Skeletal muscle satellite cell (primary cell): Measurements from ENCODE around the gene FAM76A.
"Not testable (repeated sequence)": the region's sequence is repeated elsewhere in the genome, so short reads cannot be mapped to it uniquely, and the experiment has no call there.

Experiments
- H3K27me3 ChIP-seq: 2 replicates; pipeline ENCODE4 v1.7.0; 2013; ENCODE audit warnings: low read length; ENCODE audit not compliant: control insufficient read depth, insufficient read depth
- H3K36me3 ChIP-seq: 2 replicates; pipeline ENCODE4 v1.7.0; 2013; ENCODE audit warnings: mild to moderate bottlenecking, control low read depth, low read length; ENCODE audit not compliant: insufficient read depth
- H3K4me1 ChIP-seq: 2 replicates; pipeline ENCODE4 v1.7.0; 2013; ENCODE audit warnings: low read length; ENCODE audit not compliant: control insufficient read depth, insufficient read depth
- H3K4me2 ChIP-seq: 2 replicates; pipeline ENCODE4 v1.7.0; 2013; ENCODE audit warnings: mild to moderate bottlenecking, low read length
- H3K4me3 ChIP-seq: 2 replicates; pipeline ENCODE4 v1.7.0; 2013; ENCODE audit warnings: low read length
- H3K9ac ChIP-seq: 2 replicates; pipeline ENCODE4 v1.7.0; 2013; ENCODE audit warnings: mild to moderate bottlenecking, low read depth, low read length, moderate library complexity
- H3K9me3 ChIP-seq: replicated peaks from 2 replicates; pipeline ENCODE4 v1.7.0; 2013; ENCODE audit warnings: mild to moderate bottlenecking, control low read depth, low read length

Gene FAM76A

GRCh38 chr1:27770293-27770830 is 44.6 kb downstream of the FAM76A start:
- Histone ChIP-seq H3K27me3 (no peaks in the 10 kb centered on the region), H3K4me3 (no peak overlapping the region), H3K36me3 (no peaks in the 10 kb centered on the region), H3K4me2 (no peak overlapping the region), H3K9me3 (no peaks in the 10 kb centered on the region), H3K9ac (no peak overlapping the region), H3K4me1 (peaks cover 17% of the 10 kb centered on the region)

GRCh38 chr1:27772036-27772931 is 46.5 kb downstream of the FAM76A start:
- Histone ChIP-seq H3K9me3 (no peaks in the 10 kb centered on the region), H3K27me3 (no peaks in the 10 kb centered on the region), H3K4me3 (peak overlapping the region; percentile 87), H3K36me3 (peaks cover 6% of the 10 kb centered on the region), H3K9ac (peak overlapping the region; percentile 78), H3K4me2 (peak overlapping the region; percentile 78), H3K4me1 (peaks cover 22% of the 10 kb centered on the region)

- Histone ChIP-seq H3K4me3 (peak within 1 kb of the TSS; percentile 87), H3K36me3 (peaks cover 6% of the 10 kb centered on the region), H3K4me2 (peak within 1 kb of the TSS; percentile 78), H3K4me1 (peaks cover 22% of the 10 kb centered on the region), H3K9ac (peak within 1 kb of the TSS; percentile 94), H3K9me3 (no peaks in the 10 kb centered on the region), H3K27me3 (no peaks in the 10 kb centered on the region)
Observed at GRCh38 chr1:27772932-27773825, 47.4 kb downstream of the FAM76A start, which contains the start of gene STX12. TSS of gene STX12 (plus strand) at chr1:27773219. CDS start at chr1:27773308, 89 bp downstream.

GRCh38 chr1:27773826-27774445 is 48.2 kb downstream of the FAM76A start:
- Histone ChIP-seq H3K4me3 (peak overlapping the region; percentile 87), H3K9ac (peak overlapping the region; percentile 94), H3K36me3 (peaks cover 6% of the 10 kb centered on the region), H3K4me1 (peaks cover 22% of the 10 kb centered on the region), H3K9me3 (no peaks in the 10 kb centered on the region), H3K4me2 (peak overlapping the region; percentile 74), H3K27me3 (no peaks in the 10 kb centered on the region)

- H3K4me2 ChIP-seq: peak overlapping the region; percentile 74
- H3K4me1 ChIP-seq: peaks cover 22% of the 10 kb centered on the region
- H3K9me3 ChIP-seq: no peaks in the 10 kb centered on the region
- H3K4me3 ChIP-seq: peak overlapping the region; percentile 87
- H3K27me3 ChIP-seq: no peaks in the 10 kb centered on the region
- H3K9ac ChIP-seq: peak overlapping the region; percentile 94
- peaks cover 6% of the 10 kb centered on the region for H3K36me3 ChIP-seq
Observed at GRCh38 chr1:27774654-27775053, 48.9 kb downstream of the FAM76A start.

- H3K9me3 ChIP-seq, H3K36me3 ChIP-seq, H3K27me3 ChIP-seq, H3K4me3 ChIP-seq, H3K9ac ChIP-seq: not testable (repeated sequence)
- peaks cover 22% of the 10 kb centered on the region for H3K4me1 ChIP-seq
- H3K4me2 ChIP-seq: peak overlapping the region; percentile 2
Observed at GRCh38 chr1:27775336-27775735, 49.6 kb downstream of the FAM76A start.

GRCh38 chr1:27776276-27776675 is 50.5 kb downstream of the FAM76A start:
- not testable (repeated sequence) for H3K27me3 ChIP-seq, H3K9ac ChIP-seq, H3K36me3 ChIP-seq, H3K4me2 ChIP-seq, H3K4me3 ChIP-seq, H3K9me3 ChIP-seq
- H3K4me1 ChIP-seq: peaks cover 22% of the 10 kb centered on the region

- H3K36me3 ChIP-seq: peaks cover 13% of the 10 kb centered on the region
- no peak overlapping the region for H3K4me3 ChIP-seq
- no peaks in the 10 kb centered on the region for H3K27me3 ChIP-seq
- no peaks in the 10 kb centered on the region for H3K9me3 ChIP-seq
- H3K9ac ChIP-seq: no peak overlapping the region
- peaks cover 16% of the 10 kb centered on the region for H3K4me1 ChIP-seq
- H3K4me2 ChIP-seq: no peak overlapping the region
Observed at GRCh38 chr1:27778056-27778455, 52.3 kb downstream of the FAM76A start.

GRCh38 chr1:27779122-27779521 is 53.4 kb downstream of the FAM76A start:
- Histone ChIP-seq H3K4me1 (peaks cover 15% of the 10 kb centered on the region), H3K9ac (no peak overlapping the region), H3K4me3 (no peak overlapping the region), H3K36me3 (peaks cover 13% of the 10 kb centered on the region), H3K9me3 (no peaks in the 10 kb centered on the region), H3K4me2 (no peak overlapping the region), H3K27me3 (no peaks in the 10 kb centered on the region)

GRCh38 chr1:27782950-27783349 is 57.2 kb downstream of the FAM76A start:
- Histone ChIP-seq H3K9ac (no peak overlapping the region), H3K4me2 (no peak overlapping the region), H3K36me3 (peaks cover 7% of the 10 kb centered on the region), H3K4me1 (peaks cover 8% of the 10 kb centered on the region), H3K9me3 (no peaks in the 10 kb centered on the region), H3K27me3 (no peaks in the 10 kb centered on the region), H3K4me3 (no peak overlapping the region)

- Histone ChIP-seq H3K4me2 (no peak overlapping the region), H3K36me3 (peaks cover 7% of the 10 kb centered on the region), H3K4me3 (no peak overlapping the region), H3K4me1 (peaks cover 23% of the 10 kb centered on the region), H3K27me3 (no peaks in the 10 kb centered on the region), H3K9ac (no peak overlapping the region), H3K9me3 (no peaks in the 10 kb centered on the region)
Observed at GRCh38 chr1:27784700-27785099, 58.9 kb downstream of the FAM76A start.
